WTC11 (cell line): ENCODE measurements around the gene SBNO2. TPM values are rescaled to one million over a fixed set of nuclear protein-coding genes. Genes with fewer than 3 reads are reported as not detected.

ENCODE experiments used
- ATAC-seq: fragments of 200-7000 bp; cut with Tn5 transposase; 2 replicates; pipeline ENCODE4 v1.10.0; 2021; ENCODE audit warnings: mild to moderate bottlenecking, moderate library complexity
- CTCF ChIA-PET: fragments of 300-600 bp; sonication (Branson Sonifier 250); formaldehyde crosslinking; loops from one replicate; lab custom pipeline; 2021; ENCODE audit warnings: antibody characterized with exemption; lab: Charles Lee
- POLR2A ChIA-PET: fragments of 350-600 bp; sonication (Branson Sonifier 250); formaldehyde crosslinking; loops from one replicate; lab custom pipeline; 2021; ENCODE audit warnings: antibody characterized with exemption; lab: Charles Lee
- DNase-seq: peaks from one replicate; pipeline ENCODE4 v3.0.0; 2021; ENCODE audit warnings: low spot score
- H3K27ac Mint-ChIP-seq: 2 replicates; pipeline ENCODE4 v1.8.0; 2021; ENCODE audit warnings: mixed read lengths
- H3K27me3 Mint-ChIP-seq: 2 replicates; pipeline ENCODE4 v1.8.0; 2021; ENCODE audit warnings: low read depth, mild to moderate bottlenecking, moderate library complexity, mixed read lengths
- H3K36me3 Mint-ChIP-seq: 2 replicates; pipeline ENCODE4 v1.8.0; 2021; ENCODE audit warnings: mixed read lengths
- H3K4me1 Mint-ChIP-seq: 2 replicates; pipeline ENCODE4 v1.8.0; 2022; ENCODE audit warnings: mixed read lengths
- H3K4me3 Mint-ChIP-seq: 2 replicates; pipeline ENCODE4 v1.8.0; 2021; ENCODE audit warnings: mild to moderate bottlenecking, moderate library complexity, mixed read lengths
- H3K9me3 Mint-ChIP-seq: 2 replicates; pipeline ENCODE4 v1.8.0; 2021; ENCODE audit warnings: mixed read lengths
- AFF4 ChIP-seq: sonication (generic); formaldehyde crosslinking; IDR thresholded peaks from 2 replicates; pipeline ENCODE4 v1.8.1; 2023; ENCODE audit warnings: mild to moderate bottlenecking, missing genetic modification reagents, borderline replicate concordance
- ATF2 ChIP-seq: sonication (generic); formaldehyde crosslinking; IDR thresholded peaks from 2 replicates; pipeline ENCODE4 v1.8.1; 2022; ENCODE audit warnings: low read depth, missing genetic modification reagents, borderline replicate concordance
- ATF3 ChIP-seq: sonication (generic); formaldehyde crosslinking; conservative IDR thresholded peaks from 2 replicates; pipeline ENCODE4 v1.8.1; 2022; ENCODE audit warnings: mild to moderate bottlenecking, missing genetic modification reagents
- CTCF ChIP-seq: fragments of 200-600 bp; IDR thresholded peaks from 2 replicates; pipeline ENCODE4 v1.8.0; 2022; ENCODE audit warnings: antibody characterized with exemption
- E2F4 ChIP-seq: sonication (generic); formaldehyde crosslinking; IDR thresholded peaks from 2 replicates; pipeline ENCODE4 v1.8.1; 2022; ENCODE audit warnings: low read depth, mild to moderate bottlenecking, moderate library complexity, missing genetic modification reagents, borderline replicate concordance
- ELF4 ChIP-seq: sonication (generic); formaldehyde crosslinking; IDR thresholded peaks from 2 replicates; pipeline ENCODE4 v1.8.1; 2022; ENCODE audit warnings: low read depth, mild to moderate bottlenecking, moderate library complexity, missing genetic modification reagents
- ERG ChIP-seq: fragments of 250-450 bp; sonication (Bioruptor Pico); IDR thresholded peaks from 2 replicates; pipeline ENCODE4 v1.8.0; 2021; ENCODE audit warnings: mild to moderate bottlenecking
- HMGA2 ChIP-seq: fragments of 250-450 bp; sonication (Bioruptor Pico); IDR thresholded peaks from 2 replicates; pipeline ENCODE4 v1.4.0; 2021; ENCODE audit warnings: mild to moderate bottlenecking, moderate library complexity
- HMGXB4 ChIP-seq: sonication (generic); formaldehyde crosslinking; IDR thresholded peaks from 2 replicates; pipeline ENCODE4 v1.8.1; 2023; ENCODE audit warnings: mild to moderate bottlenecking, moderate library complexity, missing genetic modification reagents
- NFATC4 ChIP-seq: fragments of 250-450 bp; sonication (Bioruptor Pico); IDR thresholded peaks from 2 replicates; pipeline ENCODE4 v1.9.0; 2021; ENCODE audit warnings: mild to moderate bottlenecking
- NR2C2 ChIP-seq: sonication (generic); formaldehyde crosslinking; IDR thresholded peaks from 2 replicates; pipeline ENCODE4 v1.8.0; 2022; ENCODE audit warnings: mild to moderate bottlenecking, missing genetic modification reagents
- NR3C1 ChIP-seq: sonication (generic); formaldehyde crosslinking; conservative IDR thresholded peaks from 2 replicates; pipeline ENCODE4 v1.8.1; 2023; ENCODE audit warnings: low read depth, mild to moderate bottlenecking, missing genetic modification reagents
- OVOL2 ChIP-seq: fragments of 250-450 bp; sonication (Bioruptor Pico); IDR thresholded peaks from 2 replicates; pipeline ENCODE4 v1.9.0; 2021; ENCODE audit warnings: mild to moderate bottlenecking, borderline replicate concordance
- SMAD3 ChIP-seq: sonication (generic); formaldehyde crosslinking; IDR thresholded peaks from 2 replicates; pipeline ENCODE4 v1.8.0; 2022; ENCODE audit warnings: missing genetic modification reagents, mild to moderate bottlenecking, borderline replicate concordance
- SMAD4 ChIP-seq: sonication (generic); formaldehyde crosslinking; IDR thresholded peaks from 2 replicates; pipeline ENCODE4 v1.8.0; 2022; ENCODE audit warnings: mild to moderate bottlenecking, missing genetic modification reagents
- USF2 ChIP-seq: sonication (generic); formaldehyde crosslinking; IDR thresholded peaks from 2 replicates; pipeline ENCODE4 v1.8.1; 2023; ENCODE audit warnings: mild to moderate bottlenecking, missing genetic modification reagents, moderate library complexity
- ZNF219 ChIP-seq: sonication (generic); formaldehyde crosslinking; IDR thresholded peaks from 2 replicates; pipeline ENCODE4 v1.8.0; 2023; ENCODE audit warnings: missing genetic modification reagents, mild to moderate bottlenecking, borderline replicate concordance
- ZNF532 ChIP-seq: fragments of 250-450 bp; sonication (Bioruptor Pico); IDR thresholded peaks from 2 replicates; pipeline ENCODE4 v1.9.0; 2021; ENCODE audit warnings: mild to moderate bottlenecking, borderline replicate concordance
- total RNA-seq: library from RNA; stranded (reverse); gene quantifications from 3 replicates; pipeline ENCODE4 v1.2.3, GENCODE V29; 2021

Gene SBNO2
- total RNA-seq, 1 experiment from 2014 or later: 57.3 TPM

- no peak for TF ChIP-seq E2F4 (CRISPR knock-in tag)
- TF ChIP-seq HMGXB4 (CRISPR knock-in tag): no peak
- no peak for TF ChIP-seq USF2 (CRISPR knock-in tag)
- no peak for TF ChIP-seq ATF2
- TF ChIP-seq AFF4 (CRISPR knock-in tag): no peak
- TF ChIP-seq ZNF219 (CRISPR knock-in tag): no peak
- no peak for TF ChIP-seq ZNF532
- TF ChIP-seq ERG (CRISPR knock-in tag): no peak
- no peaks in the 10 kb centered on the region for H3K4me1 Mint-ChIP-seq
- peaks cover 11% of the 10 kb centered on the region for H3K36me3 Mint-ChIP-seq
- H3K9me3 Mint-ChIP-seq: no peaks in the 10 kb centered on the region
- ChIA-PET POLR2A (no interaction called here), CTCF (no interaction called here)
- ATAC-seq (no peak), DNase-seq (no peak)
- no peaks in the 10 kb centered on the region for H3K27me3 Mint-ChIP-seq
- H3K27ac Mint-ChIP-seq: no peak overlapping the region
- H3K4me3 Mint-ChIP-seq: no peak overlapping the region
Observed at GRCh38 chr19:1118999-1119398, 55.1 kb downstream of the SBNO2 start.

- ChIA-PET CTCF (interaction anchor here (0.8 kb wide), 1 partner anchor 12 kb away, joined by 3 read pairs; no protein-coding TSS in a partner anchor), POLR2A (no interaction called here)
- no peak for TF ChIP-seq NFATC4
- no peak for TF ChIP-seq NR2C2
- no peak for TF ChIP-seq OVOL2
- no peak for TF ChIP-seq ATF3 (CRISPR knock-in tag)
- TF ChIP-seq HMGA2 (CRISPR knock-in tag): no peak
- TF ChIP-seq SMAD3 (CRISPR knock-in tag): no peak
- TF ChIP-seq CTCF: no peak
- no peak for TF ChIP-seq NR3C1 (CRISPR knock-in tag)
- TF ChIP-seq SMAD4 (CRISPR knock-in tag): no peak
- TF ChIP-seq ELF4: no peak
Observed at GRCh38 chr19:1117654-1118053, 56.4 kb downstream of the SBNO2 start.

More at GRCh38 chr19:1117654-1118053, 56.4 kb downstream of the SBNO2 start:
- Mint-ChIP-seq H3K27ac (no peak overlapping the region), H3K4me3 (no peak overlapping the region), H3K27me3 (no peaks in the 10 kb centered on the region), H3K4me1 (peaks cover 2% of the 10 kb centered on the region; the same call in 1 of the 2 replicates), H3K9me3 (no peaks in the 10 kb centered on the region), H3K36me3 (peaks cover 9% of the 10 kb centered on the region)
- DNase-seq: no peak
- no peak for ATAC-seq
